K562 (cell line): ENCODE data around the gene RPS19BP1. TPM values are rescaled to one million over a fixed set of nuclear protein-coding genes. Genes with fewer than 3 reads are reported as not detected.

Experiments used
- ARHGAP35 ChIP-seq: fragments of 450-650 bp; IDR thresholded peaks from 2 replicates; pipeline ENCODE4 v1.6.1; 2018; ENCODE audit not compliant: partially characterized antibody
- EP400 ChIP-seq: fragments of 450-650 bp; IDR thresholded peaks from 2 replicates; pipeline ENCODE4 v1.6.1; 2017; ENCODE audit warnings: antibody characterized with exemption, mild to moderate bottlenecking, moderate library complexity
- ETV5 ChIP-seq: sonication (generic); formaldehyde crosslinking; IDR thresholded peaks from 2 replicates; pipeline ENCODE4 v1.4.0; 2020; ENCODE audit warnings: low read depth, mild to moderate bottlenecking, missing genetic modification reagents
- GABPB2 ChIP-seq: fragments of 250-450 bp; sonication (Bioruptor Pico); conservative IDR thresholded peaks from 2 replicates; pipeline ENCODE4 v1.5.1; 2021; ENCODE audit warnings: mild to moderate bottlenecking
- L3MBTL2 ChIP-seq: fragments of 450-650 bp; IDR thresholded peaks from 2 replicates; pipeline ENCODE4 v1.6.1; 2016; ENCODE audit warnings: mild to moderate bottlenecking, moderate library complexity
- MEF2A ChIP-seq: IDR thresholded peaks from 2 replicates; pipeline ENCODE4 v1.6.1; 2011; ENCODE audit warnings: low read depth, mild to moderate bottlenecking, low read length, moderate library complexity; ENCODE audit not compliant: control insufficient read depth
- NCOA1 ChIP-seq: fragments of 450-650 bp; IDR thresholded peaks from 2 replicates; pipeline ENCODE4 v1.6.1; 2016; ENCODE audit warnings: low read depth
- NFYB ChIP-seq: IDR thresholded peaks from 2 replicates; pipeline ENCODE4 v1.6.1; 2011; ENCODE audit warnings: mild to moderate bottlenecking, moderate library complexity; ENCODE audit not compliant: insufficient read length; ENCODE audit errors: extremely low read depth
- NRF1 ChIP-seq, 2 experiments: fragments of 450-650 bp; IDR thresholded peaks in 1 of 2; conservative IDR thresholded peaks in 1 of 2; 2 replicates each; pipeline ENCODE4 v1.6.1; 2014; ENCODE audit warnings: mild to moderate bottlenecking in 2 of 2
- POLR2AphosphoS5 ChIP-seq: IDR thresholded peaks from 2 replicates; pipeline ENCODE4 v1.6.1; 2011; ENCODE audit warnings: mild to moderate bottlenecking, low read depth, low read length, moderate library complexity; ENCODE audit not compliant: control insufficient read depth, insufficient read depth
- PTTG1 ChIP-seq: fragments of 450-650 bp; IDR thresholded peaks from 2 replicates; pipeline ENCODE4 v1.6.1; 2016; ENCODE audit warnings: low read depth, mild to moderate bottlenecking, missing genetic modification characterization, missing compliant biosample characterization
- SIN3A ChIP-seq, 2 experiments: fragments of 150-350 bp in 1 of 2; IDR thresholded peaks; 2 replicates each; pipeline ENCODE4 v1.6.1; 2011 to 2016; ENCODE audit warnings: borderline replicate concordance in 2 of 2, low read depth in 2 of 2, low read length in 2 of 2, mild to moderate bottlenecking in 2 of 2, moderate library complexity in 2 of 2; ENCODE audit not compliant: control insufficient read depth in 1 of 2
- SUPT5H ChIP-seq: fragments of 450-650 bp; IDR thresholded peaks from 2 replicates; pipeline ENCODE4 v1.6.1; 2016
- ZEB2 ChIP-seq: fragments of 450-650 bp; IDR thresholded peaks from 2 replicates; pipeline ENCODE4 v1.6.1; 2016
- ZFX ChIP-seq: sonication (generic); formaldehyde crosslinking; IDR thresholded peaks from 2 replicates; pipeline ENCODE4 v1.8.0; 2022; ENCODE audit warnings: mild to moderate bottlenecking, missing genetic modification reagents, moderate library complexity
- ZKSCAN1 ChIP-seq: fragments of 150-350 bp; IDR thresholded peaks from 2 replicates; pipeline ENCODE4 v1.6.1; 2016; ENCODE audit warnings: low read depth, low read length
- polyA plus RNA-seq, 8 experiments: library from polyadenylated mRNA; depleted of rRNA in 4 of 8; stranded (reverse) in 5 of 8; unstranded in 3 of 8; fragments of >200 nt; fragmentation: Nextera tagmentation in 2 of 8; fragmentation: Illumina TruSeq in 1 of 8; extraction: Ambion mirVana in 2 of 8; extraction: Trizol in 1 of 8; gene quantifications; 2 replicates each; pipeline versions ENCODE4 v1.2.1 to v1.2.3, GENCODE V29; 2011 to 2014; ENCODE audit warnings: inconsistent platforms in 1 of 8, missing spikeins in 1 of 8
- total RNA-seq, 7 experiments: library from RNA; depleted of rRNA in 6 of 7; stranded (reverse); fragments of >200 nt in 6 of 7; fragmentation: Illumina TruSeq in 2 of 7; extraction: Trizol in 2 of 7; gene quantifications; 2 replicates each; pipeline versions ENCODE4 v1.2.1 to v1.2.3, GENCODE V29; 2011 to 2021; ENCODE audit warnings: low replicate concordance in 1 of 7
- TF ChIP-seq, protein P1 (sequence below): fragments of 450-650 bp; IDR thresholded peaks from 2 replicates; pipeline ENCODE4 v1.6.1; 2014; ENCODE audit warnings: low read depth, mild to moderate bottlenecking, moderate library complexity, borderline replicate concordance
- TF ChIP-seq, protein P2 (sequence below), 3 experiments: fragments of 200-800 bp in 1 of 3; fragments of 250-450 bp in 1 of 3; fragments of 450-650 bp in 1 of 3; sonication (Bioruptor Pico) in 1 of 3; sonication (Bioruptor generic) in 1 of 3; formaldehyde crosslinking in 1 of 3; IDR thresholded peaks; 2 replicates each; pipeline versions ENCODE4 v1.6.1 to v1.8.0; 2016 to 2022; ENCODE audit warnings: mild to moderate bottlenecking in 2 of 3, missing genetic modification characterization in 2 of 3, missing compliant biosample characterization in 1 of 3, moderate library complexity in 1 of 3

The RPS19BP1 gene
- total and polyA plus RNA-seq, 9 of the 15 experiments (the other 6 are each of a cell fraction or from before 2014, with no cell fraction given) = 3.0 to 223 (median 84.3) TPM

GRCh38 chr22:39532215-39533073 is at the start of gene RPS19BP1 (continued):
- no peak for TF ChIP-seq MEF2A
- TF ChIP-seq ETV5 (CRISPR knock-in tag) = peak; percentile 71; the same call in 1 of the 2 replicates
- TF ChIP-seq PTTG1 (tag) = no peak
- TF ChIP-seq, protein P1, sequence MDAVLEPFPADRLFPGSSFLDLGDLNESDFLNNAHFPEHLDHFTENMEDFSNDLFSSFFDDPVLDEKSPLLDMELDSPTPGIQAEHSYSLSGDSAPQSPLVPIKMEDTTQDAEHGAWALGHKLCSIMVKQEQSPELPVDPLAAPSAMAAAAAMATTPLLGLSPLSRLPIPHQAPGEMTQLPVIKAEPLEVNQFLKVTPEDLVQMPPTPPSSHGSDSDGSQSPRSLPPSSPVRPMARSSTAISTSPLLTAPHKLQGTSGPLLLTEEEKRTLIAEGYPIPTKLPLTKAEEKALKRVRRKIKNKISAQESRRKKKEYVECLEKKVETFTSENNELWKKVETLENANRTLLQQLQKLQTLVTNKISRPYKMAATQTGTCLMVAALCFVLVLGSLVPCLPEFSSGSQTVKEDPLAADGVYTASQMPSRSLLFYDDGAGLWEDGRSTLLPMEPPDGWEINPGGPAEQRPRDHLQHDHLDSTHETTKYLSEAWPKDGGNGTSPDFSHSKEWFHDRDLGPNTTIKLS = peak; percentile 42
- TF ChIP-seq SIN3A (IDR thresholded peaks at IDR 0.05; ENCODE audit: borderline replicate concordance in 2 of 2, control insufficient read depth in 1 of 2, low read depth in 2 of 2, low read length in 2 of 2) = peak; percentile 58 to 67; a peak in 1 of 4 replicates
- TF ChIP-seq NFYB = peak; percentile 59
- TF ChIP-seq NRF1 (conservative IDR thresholded peaks at IDR 0.05 in 1 of 2, IDR thresholded peaks at IDR 0.05 in 1 of 2) = peak; percentile 94 to 95
- TF ChIP-seq, protein P2, sequence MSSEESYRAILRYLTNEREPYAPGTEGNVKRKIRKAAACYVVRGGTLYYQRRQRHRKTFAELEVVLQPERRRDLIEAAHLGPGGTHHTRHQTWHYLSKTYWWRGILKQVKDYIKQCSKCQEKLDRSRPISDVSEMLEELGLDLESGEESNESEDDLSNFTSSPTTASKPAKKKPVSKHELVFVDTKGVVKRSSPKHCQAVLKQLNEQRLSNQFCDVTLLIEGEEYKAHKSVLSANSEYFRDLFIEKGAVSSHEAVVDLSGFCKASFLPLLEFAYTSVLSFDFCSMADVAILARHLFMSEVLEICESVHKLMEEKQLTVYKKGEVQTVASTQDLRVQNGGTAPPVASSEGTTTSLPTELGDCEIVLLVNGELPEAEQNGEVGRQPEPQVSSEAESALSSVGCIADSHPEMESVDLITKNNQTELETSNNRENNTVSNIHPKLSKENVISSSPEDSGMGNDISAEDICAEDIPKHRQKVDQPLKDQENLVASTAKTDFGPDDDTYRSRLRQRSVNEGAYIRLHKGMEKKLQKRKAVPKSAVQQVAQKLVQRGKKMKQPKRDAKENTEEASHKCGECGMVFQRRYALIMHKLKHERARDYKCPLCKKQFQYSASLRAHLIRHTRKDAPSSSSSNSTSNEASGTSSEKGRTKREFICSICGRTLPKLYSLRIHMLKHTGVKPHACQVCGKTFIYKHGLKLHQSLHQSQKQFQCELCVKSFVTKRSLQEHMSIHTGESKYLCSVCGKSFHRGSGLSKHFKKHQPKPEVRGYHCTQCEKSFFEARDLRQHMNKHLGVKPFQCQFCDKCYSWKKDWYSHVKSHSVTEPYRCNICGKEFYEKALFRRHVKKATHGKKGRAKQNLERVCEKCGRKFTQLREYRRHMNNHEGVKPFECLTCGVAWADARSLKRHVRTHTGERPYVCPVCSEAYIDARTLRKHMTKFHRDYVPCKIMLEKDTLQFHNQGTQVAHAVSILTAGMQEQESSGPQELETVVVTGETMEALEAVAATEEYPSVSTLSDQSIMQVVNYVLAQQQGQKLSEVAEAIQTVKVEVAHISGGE (CRISPR knock-in tag; IDR thresholded peaks at IDR 0.05) = peak; percentile 86 to 98 (median 87); a peak in 5 of 6 replicates
- TF ChIP-seq L3MBTL2 = peak; percentile 83
- peak; percentile 79 for TF ChIP-seq POLR2AphosphoS5
- TF ChIP-seq NCOA1 = peak; percentile 90
- no peak for TF ChIP-seq GABPB2
- TF ChIP-seq EP400 = peak; percentile 72; the same call in 1 of the 2 replicates
- TF ChIP-seq ARHGAP35 = no peak
- TF ChIP-seq ZEB2 = 0 out of 2 replicates have a peak, but pooled peaks have one; percentile 36
- TF ChIP-seq ZKSCAN1 = peak; percentile 99
- TF ChIP-seq SUPT5H = peak; percentile 81
- TF ChIP-seq ZFX (CRISPR knock-in tag) = peak; percentile 65
